Measurements from ENCODE around the gene LSM10.

Gene LSM10

GRCh38 chr1:36380143-36380619 lies 17.5 kb downstream of the LSM10 start:
- FAIRE-seq = no peak
- no peak for DNase-seq (ENCODE audit: insufficient read length, low spot score)
- no peak for TF ChIP-seq TAF1 (IDR thresholded peaks at IDR 0.05; ENCODE audit: low read depth, low read length)
- no peak for TF ChIP-seq POLR2A (IDR thresholded peaks at IDR 0.05; ENCODE audit: low read depth, low read length)
- no peak for TF ChIP-seq PAX5 (IDR thresholded peaks at IDR 0.05; ENCODE audit: insufficient read depth, low read length, severe bottlenecking)
- no peak for TF ChIP-seq POLR2AphosphoS5 (IDR thresholded peaks at IDR 0.05; ENCODE audit: low read depth, low read length)
- TF ChIP-seq POU2F2 (IDR thresholded peaks at IDR 0.05; ENCODE audit: low read depth, low read length) = no peak
- TF ChIP-seq SPI1 (IDR thresholded peaks at IDR 0.05; ENCODE audit: low read depth, low read length) = no peak

GRCh38 chr1:36377791-36378492 lies 19.8 kb downstream of the LSM10 start:
- peak; percentile 15; the same call in 1 of the 2 replicates for TF ChIP-seq SPI1 (IDR thresholded peaks at IDR 0.05; ENCODE audit: low read depth, low read length)
- no peak for TF ChIP-seq POLR2A (IDR thresholded peaks at IDR 0.05; ENCODE audit: low read depth, low read length)
- DNase-seq (ENCODE audit: insufficient read length, low spot score) (no peak), FAIRE-seq (no peak)

- TF ChIP-seq PAX5 (IDR thresholded peaks at IDR 0.05; ENCODE audit: insufficient read depth, low read length, severe bottlenecking) = no peak
- FAIRE-seq = no peak
- no peak for DNase-seq (ENCODE audit: insufficient read length, low spot score)
Observed at GRCh38 chr1:36372617-36373016, 25.1 kb downstream of the LSM10 start.

- FAIRE-seq (peak; percentile 94), DNase-seq (ENCODE audit: insufficient read length, low spot score) (peak; percentile 76)
- TF ChIP-seq SPI1 (IDR thresholded peaks at IDR 0.05; ENCODE audit: low read depth, low read length) (no peak), POU2F2 (IDR thresholded peaks at IDR 0.05; ENCODE audit: low read depth, low read length) (no peak), POLR2AphosphoS5 (IDR thresholded peaks at IDR 0.05; ENCODE audit: low read depth, low read length) (no peak), TAF1 (IDR thresholded peaks at IDR 0.05; ENCODE audit: low read depth, low read length) (no peak), POLR2A (IDR thresholded peaks at IDR 0.05; ENCODE audit: low read depth, low read length) (no peak), PAX5 (IDR thresholded peaks at IDR 0.05; ENCODE audit: insufficient read depth, low read length, severe bottlenecking) (no peak)
Observed at GRCh38 chr1:36369061-36369861, 28.4 kb downstream of the LSM10 start.

GRCh38 chr1:36367798-36368197 lies 29.9 kb downstream of the LSM10 start:
- DNase-seq (ENCODE audit: insufficient read length, low spot score) (no peak), FAIRE-seq (no peak)
- no peak for TF ChIP-seq POU2F2 (IDR thresholded peaks at IDR 0.05; ENCODE audit: low read depth, low read length)
- TF ChIP-seq TAF1 (IDR thresholded peaks at IDR 0.05; ENCODE audit: low read depth, low read length) = no peak
- no peak for TF ChIP-seq PAX5 (IDR thresholded peaks at IDR 0.05; ENCODE audit: insufficient read depth, low read length, severe bottlenecking)
- no peak for TF ChIP-seq POLR2AphosphoS5 (IDR thresholded peaks at IDR 0.05; ENCODE audit: low read depth, low read length)
- no peak for TF ChIP-seq SPI1 (IDR thresholded peaks at IDR 0.05; ENCODE audit: low read depth, low read length)
- TF ChIP-seq POLR2A (IDR thresholded peaks at IDR 0.05; ENCODE audit: low read depth, low read length) = no peak

GRCh38 chr1:36367066-36367465 lies 30.6 kb downstream of the LSM10 start:
- DNase-seq (ENCODE audit: insufficient read length, low spot score) (no peak), FAIRE-seq (no peak)
- TF ChIP-seq POLR2A (IDR thresholded peaks at IDR 0.05; ENCODE audit: low read depth, low read length) (no peak), SPI1 (IDR thresholded peaks at IDR 0.05; ENCODE audit: low read depth, low read length) (no peak), TAF1 (IDR thresholded peaks at IDR 0.05; ENCODE audit: low read depth, low read length) (no peak), POLR2AphosphoS5 (IDR thresholded peaks at IDR 0.05; ENCODE audit: low read depth, low read length) (no peak), PAX5 (IDR thresholded peaks at IDR 0.05; ENCODE audit: insufficient read depth, low read length, severe bottlenecking) (no peak), POU2F2 (IDR thresholded peaks at IDR 0.05; ENCODE audit: low read depth, low read length) (no peak)

GRCh38 chr1:36366091-36366661 lies 31.5 kb downstream of the LSM10 start:
- no peak for TF ChIP-seq TAF1 (IDR thresholded peaks at IDR 0.05; ENCODE audit: low read depth, low read length)
- no peak for TF ChIP-seq POU2F2 (IDR thresholded peaks at IDR 0.05; ENCODE audit: low read depth, low read length)
- TF ChIP-seq POLR2AphosphoS5 (IDR thresholded peaks at IDR 0.05; ENCODE audit: low read depth, low read length) = no peak
- TF ChIP-seq PAX5 (IDR thresholded peaks at IDR 0.05; ENCODE audit: insufficient read depth, low read length, severe bottlenecking) = no peak
- TF ChIP-seq SPI1 (IDR thresholded peaks at IDR 0.05; ENCODE audit: low read depth, low read length) = no peak
- no peak for TF ChIP-seq POLR2A (IDR thresholded peaks at IDR 0.05; ENCODE audit: low read depth, low read length)
- FAIRE-seq = peak; percentile 87
- DNase-seq (ENCODE audit: insufficient read length, low spot score) = no peak

GRCh38 chr1:36365381-36365780 lies 32.3 kb downstream of the LSM10 start:
- FAIRE-seq (no peak), DNase-seq (ENCODE audit: insufficient read length, low spot score) (no peak)
- TF ChIP-seq POU2F2 (IDR thresholded peaks at IDR 0.05; ENCODE audit: low read depth, low read length) (no peak), SPI1 (IDR thresholded peaks at IDR 0.05; ENCODE audit: low read depth, low read length) (peak; percentile 94)

- no peak for DNase-seq (ENCODE audit: insufficient read length, low spot score)
- TF ChIP-seq POLR2A (IDR thresholded peaks at IDR 0.05; ENCODE audit: low read depth, low read length) (no peak), SPI1 (IDR thresholded peaks at IDR 0.05; ENCODE audit: low read depth, low read length) (no peak), TAF1 (IDR thresholded peaks at IDR 0.05; ENCODE audit: low read depth, low read length) (no peak), PAX5 (IDR thresholded peaks at IDR 0.05; ENCODE audit: insufficient read depth, low read length, severe bottlenecking) (no peak), POLR2AphosphoS5 (IDR thresholded peaks at IDR 0.05; ENCODE audit: low read depth, low read length) (no peak), POU2F2 (IDR thresholded peaks at IDR 0.05; ENCODE audit: low read depth, low read length) (no peak)
- peak; percentile 54 for FAIRE-seq
Observed at GRCh38 chr1:36359911-36360550, 37.7 kb downstream of the LSM10 start.
